NCI-H1092 (cell line): ENCODE data around the gene KRT81.
"Not testable (repeated sequence)": the region's sequence is repeated elsewhere in the genome, so short reads cannot be mapped to it uniquely, and the experiment has no call there.

Source experiments
- DNase-seq: peaks from one replicate; lab custom pipeline; 2025; lab: John Stamatoyannopoulos, UW

KRT81 gene

DNA sequence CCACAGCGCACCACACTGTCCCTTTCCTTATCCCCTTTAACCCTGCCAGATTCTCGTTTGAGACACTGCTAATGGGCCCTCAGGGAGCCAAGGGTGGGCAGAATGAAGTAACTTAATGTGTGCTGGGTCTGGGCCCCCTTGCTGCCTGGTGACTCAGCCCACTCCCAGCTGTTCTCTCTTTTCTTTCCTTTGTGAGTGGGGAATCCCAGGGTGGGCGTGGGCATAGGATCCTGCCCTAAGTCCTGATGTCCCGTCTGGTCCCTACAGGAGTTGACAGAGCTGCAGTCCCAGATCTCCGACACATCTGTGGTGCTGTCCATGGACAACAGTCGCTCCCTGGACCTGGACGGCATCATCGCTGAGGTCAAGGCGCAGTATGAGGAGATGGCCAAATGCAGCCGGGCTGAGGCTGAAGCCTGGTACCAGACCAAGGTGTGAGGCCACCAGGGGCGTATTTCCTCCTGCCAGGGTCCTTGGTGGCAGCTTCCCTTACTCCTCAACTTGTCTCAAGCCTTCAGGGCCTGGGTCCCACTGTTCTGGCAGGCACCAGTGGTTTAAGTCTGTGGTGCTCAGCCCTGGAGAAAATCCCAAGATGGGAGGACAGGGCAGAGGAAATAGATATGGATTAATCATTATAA lies 50.0 kb downstream of the KRT81 start:
- DNase-seq: no peak

DNA sequence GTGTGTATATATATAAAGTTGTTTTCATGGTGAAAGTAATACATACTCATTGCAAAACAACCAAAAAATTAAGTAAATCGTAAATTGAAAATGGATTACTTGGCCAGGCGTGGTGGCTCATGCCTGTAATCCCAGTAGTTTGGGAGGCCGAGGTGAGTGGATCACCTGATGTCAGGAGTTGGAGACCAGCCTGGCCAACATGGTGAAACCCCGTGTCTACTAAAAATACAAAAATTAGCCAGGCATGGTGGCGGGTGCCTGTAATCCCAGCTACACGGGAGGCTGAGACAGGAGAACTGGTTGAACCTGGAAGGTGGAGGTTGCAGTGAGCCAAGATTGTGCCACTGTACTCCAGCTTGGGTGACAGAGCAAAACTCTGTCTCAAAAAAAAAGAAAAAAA lies 51.1 kb downstream of the KRT81 start:
- DNase-seq: not testable (repeated sequence)

DNA sequence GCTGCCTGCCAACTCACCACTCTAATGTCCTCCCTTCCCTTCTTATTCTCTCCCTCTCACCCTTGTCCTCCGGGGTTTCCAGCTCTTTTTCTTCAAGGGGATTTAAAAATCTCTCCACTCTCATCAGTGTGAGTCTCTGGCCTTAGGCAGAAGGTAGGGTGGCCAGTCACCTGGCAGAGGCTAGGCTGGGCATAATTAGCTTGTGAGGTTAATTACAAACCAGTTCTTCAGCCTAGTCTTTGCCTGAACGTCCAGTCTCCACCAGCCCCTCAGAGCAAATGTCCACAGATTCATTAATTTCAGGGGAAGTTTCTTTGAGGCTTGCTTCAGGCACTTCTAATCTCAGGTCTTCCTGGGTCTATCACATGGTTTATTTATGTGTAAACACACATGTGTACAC lies 51.6 kb downstream of the KRT81 start:
- no peak for DNase-seq

DNA sequence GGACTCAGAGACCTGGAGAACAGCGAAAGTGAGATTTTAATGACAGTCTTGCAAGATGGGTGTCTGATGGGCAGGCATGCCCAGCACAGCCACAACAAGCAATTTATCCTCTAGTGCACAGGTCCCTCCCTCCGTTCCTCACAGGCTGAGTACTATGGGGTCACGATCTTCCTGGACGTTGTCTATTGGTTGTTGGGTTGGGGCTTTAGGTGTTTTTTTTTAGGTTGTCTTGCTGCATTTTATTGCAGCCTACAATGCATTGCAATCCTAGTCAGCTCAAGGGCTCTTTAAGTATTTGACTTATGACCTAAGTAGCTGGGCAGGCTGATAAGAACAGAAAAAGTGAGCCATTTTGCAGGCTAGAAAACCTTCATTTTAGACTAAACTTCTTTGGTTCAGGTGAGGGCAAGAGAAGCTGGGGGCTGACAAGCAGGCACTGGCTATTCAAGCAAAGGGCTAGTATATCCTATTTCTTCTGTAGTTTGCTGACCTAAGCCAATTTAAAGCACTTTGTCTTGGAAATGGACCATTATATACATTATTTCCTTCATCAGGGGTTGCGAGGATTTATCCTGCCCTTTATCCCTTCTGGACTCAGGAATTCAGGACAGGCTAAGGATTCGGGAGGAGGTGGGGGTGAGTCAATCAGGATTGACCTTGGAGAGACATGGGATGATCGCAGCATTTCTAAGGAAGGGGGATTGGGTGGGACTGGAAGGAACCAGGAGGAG lies 52.3 kb downstream of the KRT81 start:
- DNase-seq: no peak

DNA sequence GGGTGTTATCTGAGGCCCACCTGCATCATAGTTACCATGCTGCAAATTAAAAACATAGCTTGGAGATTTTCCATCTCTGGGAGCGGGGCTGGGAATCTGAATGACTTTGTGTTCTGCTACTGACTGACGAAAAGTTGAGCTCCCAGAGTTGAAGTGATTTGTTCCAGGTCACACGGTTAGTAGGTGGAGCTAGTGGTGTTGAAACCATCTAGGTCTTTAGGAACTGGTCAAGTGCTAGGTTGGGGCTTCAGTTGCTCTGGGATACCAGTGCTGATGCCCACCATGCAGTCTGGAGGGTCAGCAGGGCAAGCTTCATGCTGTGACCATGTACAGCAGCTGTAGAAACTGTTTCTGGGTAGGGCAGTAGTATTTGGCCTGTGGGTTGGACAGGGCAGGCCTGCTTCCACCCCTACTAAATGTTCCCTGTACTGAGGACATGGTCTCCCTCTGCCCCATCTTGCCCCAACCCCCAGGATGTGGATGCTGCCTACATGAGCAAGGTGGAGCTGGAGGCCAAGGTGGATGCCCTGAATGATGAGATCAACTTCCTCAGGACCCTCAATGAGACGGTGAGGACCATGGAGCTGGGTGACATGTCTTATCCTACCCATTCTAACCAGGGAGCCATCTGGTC lies 53.0 kb downstream of the KRT81 start:
- no peak for DNase-seq

DNA sequence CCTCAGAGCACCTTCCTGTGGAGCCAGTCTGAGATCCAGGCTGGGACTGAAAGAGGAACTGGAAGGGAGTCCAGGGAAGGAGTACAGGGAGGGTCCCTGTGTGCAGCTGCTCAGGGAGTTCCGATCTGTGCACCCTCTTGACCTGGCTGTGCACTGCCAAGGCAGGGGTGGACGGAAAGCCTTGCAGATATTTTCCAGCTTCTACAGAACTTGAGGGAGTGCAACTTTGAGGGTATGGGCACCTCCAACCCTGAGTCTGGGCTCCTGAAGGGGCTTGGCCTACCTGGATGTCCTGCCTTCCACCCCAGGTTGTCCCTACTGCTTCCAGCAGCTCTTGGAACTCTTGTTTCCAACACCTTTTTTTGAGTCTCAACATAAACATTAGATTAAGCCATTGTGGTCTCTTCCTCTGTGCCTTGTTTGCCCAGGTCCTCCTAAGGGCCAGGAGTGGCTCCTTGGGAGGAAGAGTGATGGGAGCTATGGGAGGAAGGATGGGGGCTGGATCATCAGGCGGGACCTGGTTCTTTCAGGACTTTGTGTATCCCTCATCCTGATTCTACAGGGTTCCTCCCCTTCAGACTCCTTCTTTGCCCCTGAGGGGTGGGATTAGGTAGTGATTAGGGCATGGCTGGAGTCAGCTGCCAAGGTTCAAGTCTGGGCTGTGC lies 54.8 kb downstream of the KRT81 start:
- no peak for DNase-seq
